ENCODE results near the gene FEM1C.

FEM1C gene

DNA sequence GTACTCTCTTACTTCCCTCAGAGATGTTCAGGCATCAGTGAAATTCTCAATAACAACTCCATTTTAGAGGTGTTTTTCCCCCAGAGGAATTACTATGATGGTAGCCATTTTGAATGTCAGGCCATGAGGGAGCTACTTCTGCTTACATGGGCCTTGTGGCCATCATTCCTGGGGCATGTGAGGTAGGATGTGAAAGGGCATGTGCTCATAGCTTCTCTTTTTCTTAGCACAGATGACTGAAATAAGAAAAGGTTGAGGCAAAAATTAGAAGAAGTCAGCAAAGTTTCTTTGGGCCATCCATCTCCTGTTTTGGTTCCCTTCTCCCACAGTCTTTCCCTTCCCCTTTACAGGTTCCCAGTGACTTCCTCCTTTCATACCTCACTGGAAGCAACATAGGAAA, 68.8 kb downstream of the FEM1C start:
- no peak for DNase-seq (ENCODE audit: low read depth)

GRCh38 chr5:115472271-115473025, 72.1 kb downstream of the FEM1C start:
- DNase-seq (ENCODE audit: low read depth) = no peak

- DNase-seq (ENCODE audit: low read depth) = no peak
Observed at GRCh38 chr5:115471345-115472063, 73.1 kb downstream of the FEM1C start.

- peak; percentile 6 for DNase-seq (ENCODE audit: low read depth)
Observed at GRCh38 chr5:115470921-115471320, 73.7 kb downstream of the FEM1C start.

All from ELR (cell line).